GM19395 (cell line): ENCODE measurements around the gene SYT9.
A peak's percentile ranks its signal among the peaks of the same experiment; 100 is the strongest.

Experiments
- ATAC-seq: cut with Tn5 transposase; IDR thresholded peaks from one replicate; pipeline ENCODE4 v1.9.1; 2021; ENCODE audit warnings: mild to moderate bottlenecking, moderate library complexity; ENCODE audit not compliant: unreplicated experiment

The SYT9 gene, protein sequence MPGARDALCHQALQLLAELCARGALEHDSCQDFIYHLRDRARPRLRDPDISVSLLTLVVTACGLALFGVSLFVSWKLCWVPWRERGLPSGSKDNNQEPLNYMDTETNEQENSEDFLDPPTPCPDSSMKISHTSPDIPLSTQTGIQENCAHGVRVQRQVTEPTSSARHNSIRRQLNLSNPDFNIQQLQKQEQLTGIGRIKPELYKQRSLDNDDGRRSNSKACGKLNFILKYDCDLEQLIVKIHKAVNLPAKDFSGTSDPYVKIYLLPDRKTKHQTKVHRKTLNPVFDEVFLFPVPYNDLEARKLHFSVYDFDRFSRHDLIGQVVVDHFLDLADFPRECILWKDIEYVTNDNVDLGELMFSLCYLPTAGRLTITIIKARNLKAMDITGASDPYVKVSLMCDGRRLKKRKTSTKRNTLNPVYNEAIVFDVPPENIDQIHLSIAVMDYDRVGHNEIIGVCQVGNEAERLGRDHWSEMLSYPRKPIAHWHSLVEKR

GRCh38 chr11:7251836-7252682 lies at the start of gene SYT9:
SYT9 (plus strand) TSS chr11:7251904; CDS start chr11:7252187, 283 bp downstream.
- peak; percentile 79 for ATAC-seq

DNA sequence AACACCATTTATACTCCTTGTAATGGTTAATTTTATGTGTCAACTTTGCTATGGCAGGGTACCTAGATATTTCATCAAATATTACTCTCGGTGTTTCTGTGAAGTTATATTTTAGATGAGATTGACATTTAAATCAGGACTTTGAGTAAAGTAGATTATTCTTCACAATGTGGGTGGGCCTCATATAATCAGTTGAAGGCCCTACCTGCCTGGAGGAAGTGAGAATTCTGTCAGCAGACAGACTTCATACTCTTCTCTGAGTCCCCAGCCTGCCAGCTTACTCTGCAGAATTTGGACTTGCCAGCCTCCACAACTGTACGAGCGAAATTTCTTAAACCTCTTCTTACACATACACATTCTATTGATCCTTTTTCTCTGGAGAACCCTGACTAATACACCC lies 49.3 kb upstream of the SYT9 start:
- no peak for ATAC-seq

- no peak for ATAC-seq
These were observed 46.9 kb upstream of the SYT9 start for GRCh38 chr11:7204778-7205177.

- no peak for ATAC-seq
These were observed 43.3 kb upstream of the SYT9 start for GRCh38 chr11:7208391-7208790.

GRCh38 chr11:7219491-7219890 lies 32.2 kb upstream of the SYT9 start:
- ATAC-seq, result no peak

DNA sequence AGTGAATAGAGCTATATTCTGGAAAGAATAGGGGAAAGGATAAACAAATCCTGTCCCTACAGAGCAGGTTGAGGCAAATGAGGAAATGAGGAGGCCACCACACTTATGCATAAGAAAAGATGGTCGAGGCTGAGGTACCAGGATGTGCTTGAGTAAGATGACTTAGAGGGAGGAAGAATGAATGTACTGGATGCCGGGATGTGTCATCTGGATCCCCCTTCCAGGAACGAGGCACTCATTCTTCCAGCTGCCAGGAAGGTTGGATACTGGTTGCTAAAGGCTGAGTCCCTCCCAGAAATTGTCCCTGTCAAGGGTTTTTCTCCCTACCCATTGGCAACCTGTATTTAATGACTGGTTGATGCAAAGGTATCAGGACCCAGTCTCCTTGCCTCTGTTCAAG lies 31.1 kb upstream of the SYT9 start:
- no peak for ATAC-seq

- no peak for ATAC-seq
These were observed 29.1 kb upstream of the SYT9 start for GRCh38 chr11:7222619-7223018.

GRCh38 chr11:7239877-7240276 lies 11.8 kb upstream of the SYT9 start:
- no peak for ATAC-seq

DNA sequence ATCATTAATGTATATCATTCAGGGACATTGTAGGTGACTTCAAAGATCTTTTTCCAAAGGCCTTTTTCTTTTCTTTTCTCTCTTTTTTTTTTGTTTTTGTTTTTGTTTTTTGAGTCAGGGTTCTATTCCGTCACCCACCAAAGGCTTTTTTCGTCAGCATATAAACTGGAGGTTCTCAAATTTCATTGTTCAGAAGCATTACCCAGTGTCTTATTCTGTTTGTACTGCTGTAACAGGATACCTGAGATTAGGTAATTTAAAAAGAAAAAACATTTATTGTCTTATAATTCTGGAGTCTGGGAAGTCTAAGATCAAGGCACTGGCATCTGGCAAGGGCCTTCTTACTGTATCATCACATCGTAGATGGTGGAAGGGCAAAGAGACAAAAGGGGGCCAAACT lies 6.4 kb upstream of the SYT9 start:
- no peak for ATAC-seq

DNA sequence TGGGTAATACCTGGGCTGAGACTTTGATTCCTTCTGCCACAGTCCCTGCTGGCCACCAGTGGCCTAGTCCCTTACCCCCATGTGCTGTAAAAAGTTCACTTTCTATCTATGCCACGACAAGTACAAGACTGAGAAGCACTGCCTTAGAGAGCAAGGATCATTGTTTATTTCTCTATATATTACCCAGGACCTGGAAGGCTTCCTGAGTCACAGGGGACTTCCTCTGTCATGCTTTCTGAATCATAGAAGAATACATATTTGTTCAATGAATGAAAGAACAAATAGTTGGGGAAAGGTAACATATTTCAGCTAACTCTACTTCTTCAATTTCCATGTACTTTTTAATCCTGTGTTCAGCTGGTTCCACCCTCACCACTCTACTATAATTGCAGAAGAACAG lies 5.5 kb upstream of the SYT9 start:
- no peak for ATAC-seq

GRCh38 chr11:7250166-7250565 lies 1.5 kb upstream of the SYT9 start:
- no peak for ATAC-seq

- ATAC-seq, result no peak
These were observed 243 bp upstream of the SYT9 start for GRCh38 chr11:7251487-7251835.

DNA sequence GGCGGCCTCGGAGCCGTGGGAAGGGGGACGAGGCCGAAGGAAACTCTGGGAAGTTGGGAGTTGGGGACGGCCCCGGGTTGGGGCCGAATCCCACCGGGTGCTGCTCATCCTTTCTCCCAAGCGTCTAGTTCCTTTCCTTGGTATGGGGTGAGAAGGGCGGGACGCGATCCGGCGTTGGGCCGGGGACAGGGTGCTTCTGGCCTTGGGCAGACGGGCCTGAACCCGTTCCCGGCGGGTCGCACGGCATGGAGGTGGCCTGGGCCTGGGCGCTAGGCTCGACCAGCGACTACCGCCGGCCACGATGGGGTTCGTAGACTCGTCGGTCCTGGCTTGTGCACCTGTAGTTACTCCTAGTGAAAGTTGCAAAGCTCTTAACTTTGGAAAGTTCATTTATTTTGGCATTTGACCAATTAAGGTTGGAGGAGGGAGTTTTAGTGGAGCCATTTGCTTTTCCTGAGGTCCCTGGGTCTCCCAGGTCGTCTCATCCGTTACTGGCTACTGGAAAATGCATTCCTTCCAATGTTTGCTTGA lies 1.0 kb downstream of the SYT9 start:
- no peak for ATAC-seq

GRCh38 chr11:7253800-7254199 lies 2.1 kb downstream of the SYT9 start:
- ATAC-seq, result no peak

DNA sequence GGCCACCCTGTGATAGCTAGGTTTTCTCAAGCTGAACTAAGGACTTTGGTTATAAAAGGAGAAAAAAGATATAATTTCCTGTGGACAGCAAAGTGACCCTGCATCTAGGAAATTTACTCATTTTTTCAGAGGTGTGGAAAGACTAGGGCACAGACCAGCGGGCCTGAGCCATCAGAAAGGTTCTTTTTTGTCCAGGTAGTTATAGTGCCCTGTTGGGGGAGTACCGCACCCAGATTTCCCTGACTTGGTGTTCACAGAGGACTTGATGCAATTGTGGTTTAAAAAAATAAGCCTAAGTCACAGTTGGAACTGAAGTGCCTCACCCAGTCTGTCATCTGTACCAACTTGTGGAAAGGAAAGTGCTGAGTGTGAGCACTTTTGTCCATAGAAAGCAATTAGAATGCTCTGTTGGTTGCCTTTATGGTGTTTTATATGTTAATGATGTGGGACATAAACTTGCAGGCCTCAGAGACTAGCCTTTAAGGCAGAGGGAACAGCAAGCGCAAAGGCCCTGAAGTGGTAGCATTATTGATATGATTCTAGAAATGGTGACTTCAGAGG lies 3.1 kb downstream of the SYT9 start:
- no peak for ATAC-seq

GRCh38 chr11:7256943-7257342 lies 5.2 kb downstream of the SYT9 start:
- ATAC-seq, result no peak

DNA sequence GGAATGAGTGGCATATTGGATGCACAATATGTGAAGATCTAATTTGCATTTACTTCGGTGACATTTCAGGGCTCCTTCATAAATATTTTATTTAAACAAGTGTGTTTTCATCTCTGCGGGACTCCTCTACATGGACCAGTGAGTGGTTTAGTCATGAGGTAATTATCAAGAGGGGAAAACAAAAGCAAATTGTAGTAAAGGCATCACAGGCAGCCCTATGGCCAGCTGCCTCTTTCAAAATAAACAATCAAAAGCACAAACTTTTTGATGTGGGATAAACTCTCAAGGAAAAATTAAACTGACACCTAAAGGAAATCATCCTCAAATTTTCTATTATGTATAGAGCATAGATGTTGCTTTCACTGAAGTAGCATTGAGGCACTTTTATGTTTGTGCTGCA lies 6.0 kb downstream of the SYT9 start:
- ATAC-seq, result no peak

DNA sequence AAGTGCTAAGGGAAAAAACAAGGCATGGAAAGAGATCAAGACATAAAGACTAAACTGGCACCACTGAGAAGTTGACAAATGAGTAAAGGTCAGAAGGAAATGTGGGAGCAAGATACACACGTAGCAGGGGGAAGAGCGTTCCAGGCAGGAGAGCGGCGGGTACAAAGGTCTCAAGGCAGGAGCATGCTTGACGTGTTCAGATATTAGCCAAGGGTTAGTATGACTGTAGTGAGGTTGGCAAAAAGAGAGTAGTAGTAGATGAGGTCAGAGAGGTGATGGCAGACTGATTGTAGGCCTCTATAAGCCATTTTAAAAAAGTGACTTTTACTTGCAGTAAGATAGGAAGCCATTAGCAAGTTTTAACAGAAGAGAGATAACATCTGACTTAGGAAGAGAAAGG lies 9.9 kb downstream of the SYT9 start:
- ATAC-seq, result no peak

DNA sequence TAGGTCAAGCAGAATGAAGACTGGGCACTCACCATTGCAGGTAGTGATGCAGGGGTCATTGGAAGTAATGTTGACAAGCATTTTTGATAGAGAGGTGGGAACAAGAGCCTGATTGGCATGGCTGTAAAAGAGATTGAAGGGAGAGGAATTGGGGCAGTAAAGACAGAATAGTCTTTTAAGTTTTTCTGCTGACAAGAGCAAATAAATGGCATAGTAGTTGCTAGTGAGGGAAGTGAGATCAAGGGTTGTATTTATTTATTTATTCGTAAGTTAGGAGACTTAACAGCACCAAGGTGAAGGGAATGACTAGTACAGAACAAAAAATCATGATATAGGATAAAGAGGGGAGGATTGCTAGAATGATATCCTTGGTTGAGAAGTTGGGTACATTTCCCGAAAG lies 11.0 kb downstream of the SYT9 start:
- ATAC-seq, result no peak

DNA sequence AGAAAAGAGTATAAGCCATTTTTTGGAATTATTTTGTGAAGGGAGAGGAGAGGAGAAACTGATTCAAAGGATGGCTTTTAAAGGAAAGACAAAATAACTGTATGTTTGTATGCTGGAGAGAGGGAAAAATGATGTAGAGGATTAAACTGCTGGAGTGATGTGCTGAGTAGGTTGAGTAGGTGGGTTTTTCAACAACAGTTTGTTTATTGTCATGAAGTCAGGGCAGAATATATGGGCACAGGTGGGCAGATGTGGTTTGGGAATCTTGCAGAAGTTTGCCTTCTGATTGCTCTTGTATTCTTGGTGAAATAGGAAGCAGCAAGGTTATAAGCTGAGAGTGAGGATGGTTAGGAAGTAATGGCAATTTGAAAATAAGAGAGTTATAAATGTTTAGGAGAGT lies 12.1 kb downstream of the SYT9 start:
- ATAC-seq, result no peak

DNA sequence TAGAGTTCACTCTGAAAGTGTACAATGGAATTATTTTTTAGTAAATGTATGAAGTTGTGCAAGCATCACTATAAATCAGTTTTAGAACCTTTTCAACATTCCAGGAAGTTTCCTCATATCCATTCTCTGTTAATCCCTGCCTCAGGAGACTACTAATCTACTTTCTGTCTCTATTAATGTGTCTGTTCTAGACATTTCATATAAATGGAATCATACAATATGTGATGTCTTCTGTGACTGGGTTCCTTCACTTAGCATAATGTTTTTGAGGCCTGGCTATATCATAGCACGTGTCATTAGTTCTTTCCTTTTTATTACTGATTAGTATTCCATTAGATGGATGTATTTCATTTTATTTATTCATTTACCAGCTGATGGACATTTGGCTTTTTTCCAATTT lies 17.1 kb downstream of the SYT9 start:
- ATAC-seq, result no peak
